GM23338 (cell line): ENCODE data around the gene GNG7. TPM values are rescaled to one million over a fixed set of nuclear protein-coding genes. Genes with fewer than 3 reads are reported as not detected.

ENCODE experiments used
- ATAC-seq: fragments of 200-7000 bp; cut with Tn5 transposase; 3 replicates; pipeline ENCODE4 v1.9.1; 2020
- DNase-seq: peaks from one replicate; pipeline ENCODE4 v3.0.0-alpha.2; 2015; ENCODE audit warnings: low spot score
- H2AFZ ChIP-seq: fragments of 200-600 bp; sonication (generic); 2 replicates; pipeline ENCODE4 v1.8.0; 2016; ENCODE audit warnings: antibody characterized with exemption, mild to moderate bottlenecking, moderate library complexity
- H3F3A ChIP-seq: fragments of 200-600 bp; sonication (generic); replicated peaks from 2 replicates; pipeline ENCODE4 v1.8.0; 2017; ENCODE audit warnings: antibody characterized with exemption, mixed run types, low read depth
- H3K27ac ChIP-seq: fragments of 200-600 bp; sonication (generic); 2 replicates; pipeline ENCODE4 v1.6.1; 2016; ENCODE audit warnings: low read depth
- H3K27me3 ChIP-seq: fragments of 200-600 bp; sonication (generic); 2 replicates; pipeline ENCODE4 v1.8.0; 2016; ENCODE audit warnings: mild to moderate bottlenecking, mixed run types, moderate library complexity; ENCODE audit not compliant: insufficient read depth
- H3K36me3 ChIP-seq: fragments of 200-600 bp; sonication (generic); 2 replicates; pipeline ENCODE4 v1.8.0; 2016; ENCODE audit warnings: mild to moderate bottlenecking; ENCODE audit not compliant: insufficient read depth
- H3K4me1 ChIP-seq: fragments of 200-600 bp; sonication (generic); 2 replicates; pipeline ENCODE4 v1.8.0; 2016; ENCODE audit warnings: mild to moderate bottlenecking, moderate library complexity; ENCODE audit not compliant: insufficient read depth
- H3K4me2 ChIP-seq: fragments of 200-600 bp; sonication (generic); 2 replicates; pipeline ENCODE4 v1.7.1; 2017; ENCODE audit warnings: mixed run types
- H3K4me3 ChIP-seq: fragments of 200-600 bp; sonication (generic); 2 replicates; pipeline ENCODE4 v1.6.1; 2016; ENCODE audit warnings: mixed run types
- H3K79me2 ChIP-seq: fragments of 200-600 bp; sonication (generic); replicated peaks from 2 replicates; pipeline ENCODE4 v1.8.0; 2017; ENCODE audit warnings: mild to moderate bottlenecking; ENCODE audit not compliant: insufficient read depth
- H3K9me2 ChIP-seq: fragments of 200-600 bp; sonication (generic); 2 replicates; pipeline ENCODE4 v1.8.0; 2017; ENCODE audit not compliant: insufficient read depth
- H4K20me1 ChIP-seq: fragments of 200-600 bp; sonication (generic); replicated peaks from 2 replicates; pipeline ENCODE4 v1.8.0; 2017; ENCODE audit warnings: mild to moderate bottlenecking; ENCODE audit not compliant: insufficient read depth
- H3K27ac Mint-ChIP-seq: 2 replicates; pipeline ENCODE4 v1.8.0; 2020; ENCODE audit warnings: inconsistent platforms, mild to moderate bottlenecking, moderate library complexity, mixed read lengths
- H3K27me3 Mint-ChIP-seq: 3 replicates; pipeline ENCODE4 v1.8.0; 2022; ENCODE audit warnings: low read depth, mild to moderate bottlenecking, moderate library complexity, mixed read lengths, inconsistent platforms; ENCODE audit not compliant: insufficient read depth, poor library complexity
- H3K36me3 Mint-ChIP-seq: 3 replicates; pipeline ENCODE4 v1.8.0; 2021; ENCODE audit warnings: low read depth, mild to moderate bottlenecking, inconsistent platforms, moderate library complexity, mixed read lengths
- H3K4me1 Mint-ChIP-seq: 3 replicates; pipeline ENCODE4 v1.8.0; 2020; ENCODE audit warnings: mild to moderate bottlenecking, inconsistent platforms, mixed read lengths
- H3K4me3 Mint-ChIP-seq: 3 replicates; pipeline ENCODE4 v1.8.0; 2021; ENCODE audit warnings: moderate library complexity, mild to moderate bottlenecking, inconsistent platforms, mixed read lengths
- H3K9me3 Mint-ChIP-seq: 3 replicates; pipeline ENCODE4 v1.8.0; 2020; ENCODE audit warnings: moderate library complexity, mild to moderate bottlenecking, inconsistent platforms, mixed read lengths
- CREB1 ChIP-seq: fragments of 250-450 bp; sonication (Bioruptor Pico); IDR thresholded peaks from 2 replicates; pipeline ENCODE4 v1.5.0; 2020; ENCODE audit warnings: low read depth, mild to moderate bottlenecking, moderate library complexity
- CTCF ChIP-seq, 2 experiments: fragments of 200-600 bp in 1 of 2; sonication (generic) in 1 of 2; conservative IDR thresholded peaks; 2 replicates each; pipeline versions ENCODE4 v1.5.1 to v1.6.1; 2016 to 2017; ENCODE audit warnings: antibody characterized with exemption in 2 of 2, low read depth in 2 of 2, mild to moderate bottlenecking in 2 of 2, moderate library complexity in 1 of 2
- EZH2 ChIP-seq: fragments of 200-600 bp; sonication (generic); IDR thresholded peaks from one replicate; pipeline ENCODE4 v1.8.0; 2017; ENCODE audit warnings: antibody characterized with exemption, mild to moderate bottlenecking, low read depth; ENCODE audit not compliant: unreplicated experiment
- EZH2phosphoT487 ChIP-seq: fragments of 200-600 bp; sonication (generic); IDR thresholded peaks from one replicate; pipeline ENCODE4 v1.8.1; 2018; ENCODE audit warnings: antibody characterized with exemption; ENCODE audit not compliant: unreplicated experiment
- JUNB ChIP-seq: IDR thresholded peaks from one replicate; pipeline ENCODE4 v1.6.1; 2016; ENCODE audit warnings: antibody characterized with exemption; ENCODE audit not compliant: unreplicated experiment
- REST ChIP-seq: IDR thresholded peaks from one replicate; pipeline ENCODE4 v1.6.1; 2018; ENCODE audit warnings: antibody characterized with exemption; ENCODE audit not compliant: unreplicated experiment
- STAT1 ChIP-seq: IDR thresholded peaks from one replicate; pipeline ENCODE4 v1.6.1; 2016; ENCODE audit warnings: antibody characterized with exemption; ENCODE audit not compliant: unreplicated experiment
- ZNF331 ChIP-seq: fragments of 250-450 bp; sonication (Bioruptor Pico); IDR thresholded peaks from 2 replicates; pipeline ENCODE4 v1.5.0; 2020; ENCODE audit warnings: low read depth, mild to moderate bottlenecking, moderate library complexity
- ZNF462 ChIP-seq: fragments of 250-450 bp; sonication (Bioruptor Pico); IDR thresholded peaks from 2 replicates; pipeline ENCODE4 v1.5.0; 2020; ENCODE audit warnings: mild to moderate bottlenecking, moderate library complexity
- polyA plus RNA-seq: library from polyadenylated mRNA; unstranded; fragments of >200 nt; fragmentation: Nextera tagmentation; extraction: Ambion mirVana; gene quantifications from 2 replicates; pipeline ENCODE4 v1.2.1, GENCODE V29; 2016
- total RNA-seq: library from RNA; depleted of rRNA; stranded (reverse); fragments of >200 nt; shearing (Covaris generic); gene quantifications from 2 replicates; pipeline ENCODE4 v1.2.3, GENCODE V29; 2014

GNG7 gene
- total and polyA plus RNA-seq, 2 experiments from 2014 or later = 5.1 to 5.4 TPM

- ATAC-seq (no peak), DNase-seq (no peak)
- Histone ChIP-seq H3K79me2 (no peaks in the 10 kb centered on the region), H4K20me1 (no peaks in the 10 kb centered on the region), H3K9me2 (no peaks in the 10 kb centered on the region), H3K27ac (0 out of 2 replicates have a peak overlapping the region, but pooled peaks have one; percentile 26), H3K27me3 (no peaks in the 10 kb centered on the region), H3K36me3 (no peaks in the 10 kb centered on the region), H3K4me1 (0 out of 2 replicates have a peak, but pooled peaks cover 4% of the 10 kb centered on the region), H3K4me3 (no peak overlapping the region), H2AFZ (no peak overlapping the region), H3F3A (0 out of 2 replicates have a peak, but pooled peaks cover 7% of the 10 kb centered on the region), H3K4me2 (no peak overlapping the region)
- Mint-ChIP-seq H3K9me3 (peaks cover 7% of the 10 kb centered on the region; the same call in 2 of the 3 replicates), H3K27me3 (peaks cover 7% of the 10 kb centered on the region), H3K36me3 (no peaks in the 10 kb centered on the region; the same call in 2 of the 3 replicates), H3K27ac (no peak overlapping the region), H3K4me1 (peaks cover 11% of the 10 kb centered on the region), H3K4me3 (no peak overlapping the region)
- no peak for TF ChIP-seq STAT1
These were observed 152.7 kb downstream of the GNG7 start for GRCh38 chr19:2549701-2550191.

- H3K4me1 ChIP-seq = peaks cover 6% of the 10 kb centered on the region; the same call in 1 of the 2 replicates
- H3K27me3 Mint-ChIP-seq = peaks cover 9% of the 10 kb centered on the region
- H3K4me3 ChIP-seq = no peak overlapping the region
- H3K4me2 ChIP-seq = no peak overlapping the region
- no peak overlapping the region for H2AFZ ChIP-seq
- no peaks in the 10 kb centered on the region; the same call in 2 of the 3 replicates for H3K36me3 Mint-ChIP-seq
- no peak for ATAC-seq
- no peaks in the 10 kb centered on the region for H3K36me3 ChIP-seq
- no peaks in the 10 kb centered on the region for H4K20me1 ChIP-seq
- H3K79me2 ChIP-seq = no peaks in the 10 kb centered on the region
- H3K27me3 ChIP-seq = no peaks in the 10 kb centered on the region
- H3K4me3 Mint-ChIP-seq = no peak overlapping the region
- H3F3A ChIP-seq = peaks cover 7% of the 10 kb centered on the region; the same call in 1 of the 2 replicates
- H3K9me3 Mint-ChIP-seq = peaks cover 7% of the 10 kb centered on the region; the same call in 2 of the 3 replicates
- H3K4me1 Mint-ChIP-seq = peaks cover 13% of the 10 kb centered on the region
- no peak for DNase-seq
- H3K27ac Mint-ChIP-seq = no peak overlapping the region
- no peak overlapping the region for H3K27ac ChIP-seq
- H3K9me2 ChIP-seq = no peaks in the 10 kb centered on the region
- TF ChIP-seq ZNF462 (no peak), STAT1 (no peak), ZNF331 (no peak), CREB1 (CRISPR knock-in tag) (no peak), CTCF (conservative IDR thresholded peaks at IDR 0.05; ENCODE audit: low read depth in 2 of 2) (no peak), REST (no peak), EZH2phosphoT487 (no peak), EZH2 (no peak), JUNB (no peak)
These were observed 153.5 kb downstream of the GNG7 start for GRCh38 chr19:2548966-2549365.
